Muscle of leg (tissue), 11 donors: ENCODE results near the gene PRKCI. TPM values are rescaled to one million over a fixed set of nuclear protein-coding genes. Genes with fewer than 3 reads are reported as not detected.

Experiments
- DNase-seq: peaks from one replicate; pipeline ENCODE4 v3.0.0; 2013
- H3K27ac ChIP-seq: one replicate; pipeline ENCODE4 v1.5.1; 2013; ENCODE audit warnings: mild to moderate bottlenecking, low read length, control low read depth
- H3K27me3 ChIP-seq: one replicate; pipeline ENCODE4 v1.6.1; 2013; ENCODE audit warnings: low read length; ENCODE audit not compliant: control insufficient read depth, insufficient read depth
- H3K36me3 ChIP-seq: one replicate; pipeline ENCODE4 v1.6.1; 2013; ENCODE audit warnings: low read length; ENCODE audit not compliant: control insufficient read depth, insufficient read depth
- H3K4me1 ChIP-seq: one replicate; pipeline ENCODE4 v1.6.1; 2013; ENCODE audit warnings: low read length; ENCODE audit not compliant: control insufficient read depth, insufficient read depth
- H3K4me3 ChIP-seq: one replicate; pipeline ENCODE4 v1.5.1; 2013; ENCODE audit warnings: low read length, control low read depth
- H3K9me3 ChIP-seq: replicated peaks from 2 replicates; pipeline ENCODE4 v1.6.1; 2013; ENCODE audit warnings: low read depth, low read length; ENCODE audit not compliant: control insufficient read depth
- WGBS: methylation state at CpG from one replicate; pipeline ENCODE4 v1.1.5; 2013; ENCODE audit warnings: missing lambda C conversion rate; ENCODE audit not compliant: insufficient coverage; 5-methylcytosine and 5-hydroxymethylcytosine counted together
- polyA plus RNA-seq, 8 donors: library from polyadenylated mRNA; unstranded; fragments of 120-200 nt; gene quantifications; one replicate each; pipeline versions ENCODE4 v1.2.1 to v1.2.3, GENCODE V29; 2013; ENCODE audit warnings: inconsistent platforms in 1 of 8, low replicate concordance in 1 of 8; ENCODE audit not compliant: insufficient read length in 8 of 8, insufficient read depth in 1 of 8
- total RNA-seq: library from RNA; stranded (reverse); fragments of 120-200 nt; gene quantifications from one replicate; pipeline ENCODE4 v1.2.4, GENCODE V29; 2013

PRKCI gene
- total and polyA plus RNA-seq, 9 donors, result 14.1 to 24.7 (median 17.9) TPM

DNA sequence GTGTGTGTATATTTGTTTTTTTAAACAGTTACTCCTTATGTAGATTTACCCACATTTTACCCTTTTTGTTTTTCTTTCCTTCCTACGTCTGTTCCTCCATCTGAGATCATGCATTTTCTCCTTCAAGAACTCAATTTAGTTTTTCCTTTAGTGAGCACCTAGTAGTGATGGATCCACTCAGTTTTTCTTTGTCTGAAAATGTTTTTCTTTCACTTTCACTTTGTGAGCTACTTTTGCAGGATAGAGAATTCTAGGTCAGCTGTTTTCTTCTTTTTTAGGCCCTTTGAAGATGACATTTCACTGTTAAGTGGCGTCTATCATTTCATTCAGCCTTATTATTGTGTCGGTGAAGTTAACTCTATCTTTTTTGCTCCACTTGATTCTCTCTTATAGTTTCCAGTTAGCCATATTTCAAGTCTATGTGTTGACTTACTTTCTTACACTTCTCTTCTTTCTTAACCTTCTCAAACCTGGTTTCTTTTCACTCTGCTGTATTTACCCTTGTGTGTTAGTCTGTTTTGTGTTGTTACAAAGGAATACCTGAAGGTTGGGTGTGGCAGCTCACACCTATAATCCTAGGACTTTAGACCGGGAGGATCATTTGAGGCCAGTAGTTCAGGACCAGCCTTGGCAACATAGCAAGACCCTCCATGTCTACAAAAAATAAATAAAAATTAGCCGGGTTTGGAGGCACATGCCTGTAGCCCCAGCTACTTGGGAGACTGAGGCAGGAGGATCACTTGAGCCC, 55.8 kb downstream of the PRKCI start:
- H3K4me3 ChIP-seq, result no peak overlapping the region
- WGBS, result 100% methylated on average over 1 of the region's 5 CpGs

DNA sequence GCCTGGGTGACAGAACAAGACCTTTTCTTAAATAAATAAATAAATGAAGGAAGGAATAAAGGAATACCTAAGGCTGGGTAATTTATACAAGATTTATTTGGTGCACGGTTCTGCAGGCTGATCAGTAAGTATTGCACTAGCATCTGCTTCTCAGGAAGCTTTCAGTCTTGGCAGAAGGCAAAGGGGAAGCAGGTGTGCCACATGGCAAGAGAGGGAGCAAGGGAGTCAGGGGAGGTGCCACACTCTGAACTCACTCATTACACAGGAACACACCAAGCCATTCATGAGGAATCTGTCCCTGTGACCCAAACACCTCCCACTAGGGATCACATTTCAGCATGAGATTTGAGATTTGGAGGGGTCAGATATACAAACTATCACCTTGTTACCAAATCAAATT, 56.4 kb downstream of the PRKCI start:
- Histone ChIP-seq H3K36me3 (peaks cover 26% of the 10 kb centered on the region), H3K27me3 (no peaks in the 10 kb centered on the region), H3K27ac (no peak overlapping the region), H3K9me3 (no peaks in the 10 kb centered on the region), H3K4me1 (no peaks in the 10 kb centered on the region), H3K4me3 (no peak overlapping the region)
- DNase-seq, result no peak
- WGBS, result no CpG with 5 or more reads among the region's 1 CpG

More for the DNA sequence above, 55.8 kb downstream of the PRKCI start:
- H3K27ac ChIP-seq, result no peak overlapping the region
- no peaks in the 10 kb centered on the region for H3K9me3 ChIP-seq
- H3K4me1 ChIP-seq, result no peaks in the 10 kb centered on the region
- DNase-seq, result no peak
- peaks cover 32% of the 10 kb centered on the region for H3K36me3 ChIP-seq
- no peaks in the 10 kb centered on the region for H3K27me3 ChIP-seq

DNA sequence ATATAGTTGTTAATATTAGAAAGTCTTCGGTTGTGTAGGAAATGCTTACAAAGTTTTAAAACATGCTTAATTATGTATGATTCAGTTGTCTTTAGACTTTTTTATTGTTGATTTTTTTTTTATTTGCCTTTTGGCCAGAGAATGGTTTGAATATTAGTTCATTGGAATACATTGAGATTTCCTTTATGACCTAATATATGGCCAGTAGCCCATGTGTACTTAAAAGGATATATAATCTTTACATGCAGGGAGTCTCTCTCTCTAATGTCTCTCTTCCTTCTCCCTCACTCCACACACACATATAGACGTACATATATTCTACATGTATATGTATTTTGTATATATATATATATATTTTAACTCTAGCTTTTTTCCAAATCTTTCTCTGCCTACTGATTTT, 68.0 kb downstream of the PRKCI start:
- Histone ChIP-seq H3K27ac (no peak overlapping the region), H3K36me3 (peaks cover 7% of the 10 kb centered on the region), H3K27me3 (no peaks in the 10 kb centered on the region), H3K9me3 (no peaks in the 10 kb centered on the region), H3K4me3 (no peak overlapping the region), H3K4me1 (no peaks in the 10 kb centered on the region)
- WGBS, result no CpG with 5 or more reads among the region's 2 CpGs
- DNase-seq, result peak; percentile 46

DNA sequence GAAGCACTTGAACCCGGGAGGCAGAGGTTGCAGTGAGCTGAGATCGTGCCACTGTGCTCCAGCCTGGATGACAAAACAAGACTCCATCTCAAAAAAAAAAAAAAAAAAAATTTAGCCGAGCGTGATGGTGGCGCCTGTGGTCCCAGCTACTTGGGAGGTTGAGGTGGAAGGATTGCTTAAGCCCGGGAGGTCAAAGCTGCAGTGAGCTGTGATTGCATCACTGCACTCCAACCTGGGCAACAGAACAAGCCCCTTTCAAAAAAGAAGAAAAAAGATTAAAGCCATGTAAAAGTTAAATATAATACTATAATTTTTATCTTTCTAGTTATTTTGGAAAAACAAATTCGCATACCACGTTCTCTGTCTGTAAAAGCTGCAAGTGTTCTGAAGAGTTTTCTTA, 73.4 kb downstream of the PRKCI start:
- Histone ChIP-seq H3K9me3 (no peaks in the 10 kb centered on the region), H3K4me1 (no peaks in the 10 kb centered on the region), H3K27ac (no peak overlapping the region), H3K4me3 (no peak overlapping the region), H3K27me3 (no peaks in the 10 kb centered on the region), H3K36me3 (peaks cover 16% of the 10 kb centered on the region)
- no peak for DNase-seq
- no CpG with 5 or more reads among the region's 8 CpGs for WGBS

DNA sequence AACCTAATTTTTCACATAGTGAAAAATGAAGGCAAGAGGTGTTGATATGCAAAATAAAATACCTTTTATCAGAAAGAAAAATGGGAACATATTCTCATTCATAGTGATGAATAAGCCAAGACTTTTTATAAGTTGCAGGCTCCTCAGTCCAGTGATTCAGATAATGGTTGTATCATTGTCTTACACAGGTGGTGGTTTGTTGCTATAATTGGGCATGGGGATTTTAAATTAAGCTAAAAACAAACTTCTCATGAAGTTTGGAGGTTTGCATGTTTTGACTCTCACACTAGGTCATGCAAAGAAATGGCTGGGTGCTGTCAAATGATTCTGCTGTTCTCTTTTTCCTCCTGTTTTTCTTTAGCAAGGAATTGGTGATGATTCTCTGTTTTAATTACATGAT, 74.5 kb downstream of the PRKCI start:
- Histone ChIP-seq H3K4me3 (no peak overlapping the region), H3K27me3 (no peaks in the 10 kb centered on the region), H3K9me3 (no peaks in the 10 kb centered on the region), H3K27ac (no peak overlapping the region), H3K36me3 (peaks cover 16% of the 10 kb centered on the region), H3K4me1 (no peaks in the 10 kb centered on the region)
- DNase-seq, result no peak

DNA sequence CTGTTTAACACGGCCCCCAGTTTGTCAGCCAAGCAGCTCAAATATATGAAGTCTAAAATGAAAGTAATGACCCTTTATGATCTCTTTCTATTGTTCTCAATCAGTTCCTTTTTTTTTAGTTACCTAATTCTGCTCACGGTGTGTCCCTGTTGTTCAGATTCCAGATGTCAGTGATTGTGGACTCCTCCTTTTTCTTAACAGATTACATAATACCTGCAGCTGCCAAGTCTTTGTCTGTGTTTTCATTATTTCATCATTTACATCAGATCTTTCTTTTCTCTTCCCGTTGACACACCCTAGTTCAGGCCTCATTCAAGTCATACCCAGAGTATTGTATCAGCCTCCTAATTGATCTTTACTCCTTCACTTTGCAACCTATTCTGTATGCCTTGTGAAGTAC, 79.2 kb downstream of the PRKCI start:
- H3K27ac ChIP-seq, result no peak overlapping the region
- no peaks in the 10 kb centered on the region for H3K9me3 ChIP-seq
- no peaks in the 10 kb centered on the region for H3K27me3 ChIP-seq
- H3K4me3 ChIP-seq, result no peak overlapping the region
- 33% methylated on average over 2 of the region's 3 CpGs for WGBS
- H3K4me1 ChIP-seq, result no peaks in the 10 kb centered on the region
- peak; percentile 70 for DNase-seq
- peaks cover 17% of the 10 kb centered on the region for H3K36me3 ChIP-seq

DNA sequence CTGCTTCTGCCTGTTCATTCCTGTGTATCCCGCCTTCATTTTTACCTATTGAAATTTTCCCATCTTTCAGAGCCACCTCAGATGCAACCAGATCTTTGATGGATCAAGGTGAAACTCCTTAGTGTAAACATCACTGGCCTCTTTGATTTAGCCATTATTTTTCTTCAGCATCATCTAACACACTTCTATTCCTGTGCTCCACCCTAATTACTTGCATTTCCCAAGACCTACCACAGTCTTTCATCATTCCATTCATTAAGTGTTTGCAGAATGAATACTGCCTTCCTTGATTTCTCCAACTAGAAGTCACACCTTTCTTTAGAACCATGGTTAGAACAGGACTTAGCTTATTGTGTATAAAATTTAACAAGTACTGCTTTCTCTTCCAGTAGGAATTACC, 79.8 kb downstream of the PRKCI start:
- H3K4me3 ChIP-seq, result no peak overlapping the region
- no peaks in the 10 kb centered on the region for H3K4me1 ChIP-seq
- no peaks in the 10 kb centered on the region for H3K9me3 ChIP-seq
- H3K27me3 ChIP-seq, result no peaks in the 10 kb centered on the region
- WGBS, result 100% methylated on average over 1 of the region's 1 CpG
- peaks cover 17% of the 10 kb centered on the region for H3K36me3 ChIP-seq
- DNase-seq, result no peak
- H3K27ac ChIP-seq, result no peak overlapping the region

DNA sequence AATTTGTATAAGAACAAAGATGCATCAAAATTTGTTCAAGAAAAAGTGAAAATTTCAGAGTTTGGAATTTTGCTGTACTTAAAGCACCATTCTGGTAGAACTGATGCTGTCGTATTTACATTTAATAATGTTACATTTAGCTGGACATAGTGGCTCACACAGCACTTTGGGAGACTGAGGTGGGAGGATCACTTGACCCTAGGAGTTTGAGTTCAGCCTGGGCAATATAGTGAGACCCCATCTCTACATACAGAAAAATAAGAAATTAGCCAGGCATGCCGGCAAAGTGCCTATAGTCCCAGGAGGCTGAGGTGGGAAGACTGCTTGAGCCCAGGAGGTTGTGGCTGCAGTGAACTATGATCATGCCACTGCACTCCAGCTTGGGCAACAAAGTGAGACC, 83.8 kb downstream of the PRKCI start:
- Histone ChIP-seq H3K9me3 (no peaks in the 10 kb centered on the region), H3K4me1 (peaks cover 2% of the 10 kb centered on the region), H3K36me3 (peaks cover 3% of the 10 kb centered on the region), H3K4me3 (no peak overlapping the region), H3K27me3 (no peaks in the 10 kb centered on the region), H3K27ac (no peak overlapping the region)
- DNase-seq, result no peak
- no CpG with 5 or more reads among the region's 2 CpGs for whole genome bisulfite sequencing

DNA sequence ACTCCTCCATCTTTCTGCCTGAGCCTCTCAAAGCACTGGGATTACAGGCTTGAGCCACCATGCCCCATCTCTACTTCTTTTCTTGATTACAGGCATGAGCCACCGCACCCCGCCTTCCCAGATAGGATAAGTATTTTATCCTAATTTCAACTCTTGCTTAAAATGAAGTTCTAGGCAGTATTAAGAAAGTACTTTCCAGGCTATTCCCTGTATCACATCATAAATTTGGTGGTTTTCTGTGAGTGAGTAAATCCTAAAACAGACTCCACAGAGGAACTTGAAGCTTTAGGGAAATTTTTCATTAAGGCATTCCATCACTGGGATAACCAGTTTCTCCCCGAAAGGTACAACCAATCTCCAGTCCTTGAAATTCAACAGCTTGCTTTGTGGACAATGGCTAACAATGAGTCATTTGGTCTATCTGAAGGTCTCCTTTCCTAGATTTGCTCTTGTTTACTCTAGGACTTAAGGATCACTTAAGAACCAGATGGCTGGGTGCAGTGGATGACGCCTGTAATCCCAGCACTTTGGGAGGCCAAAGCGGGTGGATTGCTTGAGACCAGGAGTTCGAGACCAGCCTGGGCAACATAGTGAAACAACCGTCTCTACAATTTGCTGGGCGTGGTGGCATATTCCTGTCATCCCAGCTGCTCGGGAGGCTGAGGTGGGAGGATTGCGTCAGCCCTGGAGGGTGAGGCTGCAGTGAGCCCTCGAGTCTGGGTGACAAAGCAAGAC, 85.6 kb downstream of the PRKCI start:
- Histone ChIP-seq H3K36me3 (no peaks in the 10 kb centered on the region), H3K27ac (no peak overlapping the region), H3K9me3 (no peaks in the 10 kb centered on the region), H3K4me1 (peaks cover 2% of the 10 kb centered on the region), H3K27me3 (no peaks in the 10 kb centered on the region), H3K4me3 (no peak overlapping the region)
- WGBS, result 93% methylated on average over 5 of the region's 11 CpGs
- no peak for DNase-seq

DNA sequence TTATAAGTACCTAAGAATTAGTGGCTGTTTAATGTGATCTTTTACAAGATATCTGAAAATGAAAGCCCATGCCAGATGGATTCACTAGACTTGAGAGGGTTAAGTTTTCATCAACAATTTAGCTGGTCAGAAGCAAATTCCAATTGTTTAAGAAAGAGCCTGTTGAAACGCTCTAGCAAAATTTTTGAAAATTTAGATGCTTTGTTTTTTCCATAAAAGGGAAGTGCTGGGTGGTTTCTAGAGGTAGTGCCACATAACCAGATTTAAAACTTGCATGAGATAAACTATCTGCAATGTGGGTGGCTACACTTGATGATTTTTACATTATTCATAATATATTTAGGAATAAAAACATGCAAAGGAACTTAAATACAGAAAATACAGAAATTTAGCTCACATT, 86.8 kb downstream of the PRKCI start:
- Histone ChIP-seq H3K27ac (no peak overlapping the region), H3K4me3 (no peak overlapping the region), H3K9me3 (no peaks in the 10 kb centered on the region), H3K36me3 (no peaks in the 10 kb centered on the region), H3K4me1 (peaks cover 2% of the 10 kb centered on the region), H3K27me3 (no peaks in the 10 kb centered on the region)
- DNase-seq, result no peak
- 0% methylated on average over 1 of the region's 1 CpG for WGBS
